GM12891 (cell line): ENCODE results near the gene INSRR.

ENCODE experiments used
- POLR2AphosphoS5 ChIP-seq: IDR thresholded peaks from 2 replicates; pipeline ENCODE4 v1.6.1; 2011; ENCODE audit warnings: low read depth, low read length, control low read depth
- TAF1 ChIP-seq: IDR thresholded peaks from 2 replicates; pipeline ENCODE4 v1.6.1; 2011; ENCODE audit warnings: low read depth, low read length, control low read depth

DNA sequence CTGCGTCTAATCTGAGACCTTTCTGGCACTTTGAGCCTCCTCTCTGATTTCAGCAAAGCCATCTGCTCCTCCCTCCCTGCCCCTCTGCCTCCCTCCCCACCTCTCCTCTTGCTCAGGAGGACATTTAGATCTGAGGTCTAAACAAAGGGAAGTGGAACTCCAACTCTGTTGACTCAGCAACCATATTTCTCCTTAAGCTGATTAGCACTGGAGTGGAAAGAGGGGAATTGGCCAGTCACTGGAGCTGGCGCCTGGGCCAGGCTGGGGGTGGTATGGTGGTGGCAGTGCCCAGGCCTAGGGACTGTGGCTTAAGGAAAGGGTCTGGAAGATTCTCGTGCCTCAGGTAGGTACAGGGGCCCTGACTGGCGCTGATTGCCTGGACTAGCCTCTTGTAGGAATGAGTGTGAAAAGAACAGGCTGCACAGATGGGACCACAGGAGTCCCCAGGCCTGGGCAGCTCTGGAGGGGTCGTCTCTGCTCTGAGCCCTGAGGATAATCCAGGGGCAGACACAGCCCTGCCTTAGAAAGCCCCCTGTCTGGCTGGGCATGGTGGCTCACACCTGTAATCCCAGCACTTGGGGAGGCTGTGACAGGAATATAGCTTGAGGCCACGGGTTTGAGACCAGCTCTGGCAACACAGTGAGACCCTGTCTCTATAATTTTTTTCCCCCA, 54.2 kb downstream of the INSRR start:
- TF ChIP-seq TAF1 (no peak), POLR2AphosphoS5 (no peak)
